HEK293 (cell line): ENCODE data around the gene PRKAB1.

Experiments used
- CTCF ChIA-PET: fragments of 350-600 bp; formaldehyde crosslinking; extraction: SDS; loops from one replicate; lab custom pipeline; 2021; ENCODE audit warnings: antibody characterized with exemption; lab: Yijun Ruan, JAX
- POLR2A ChIA-PET: fragments of 300-600 bp; formaldehyde crosslinking; extraction: SDS; loops from one replicate; lab custom pipeline; 2020; ENCODE audit warnings: antibody characterized with exemption, inconsistent platforms; lab: Yijun Ruan, JAX
- H3K27ac ChIP-seq: fragments of 200-500 bp; sonication (Bioruptor generic); 2 replicates; pipeline ENCODE4 v1.5.1; 2014; ENCODE audit warnings: low read depth, low read length, control low read depth, inconsistent platforms; ENCODE audit errors: extremely low read depth
- H3K36me3 ChIP-seq, 2 experiments: fragments of 200-500 bp in 1 of 2; sonication (Bioruptor generic) in 1 of 2; 1 replicate in 1 of 2; 2 replicates in 1 of 2; pipeline ENCODE4 v1.5.1; 2014 to 2017; ENCODE audit warnings: inconsistent platforms in 2 of 2, low read length in 2 of 2; ENCODE audit not compliant: control insufficient read depth in 2 of 2, insufficient read depth in 1 of 2
- H3K4me1 ChIP-seq: fragments of 200-500 bp; sonication (Bioruptor generic); 2 replicates; pipeline ENCODE4 v1.5.1; 2014; ENCODE audit warnings: mild to moderate bottlenecking, low read length, inconsistent platforms; ENCODE audit not compliant: control insufficient read depth, insufficient read depth
- H3K4me3 ChIP-seq: 2 replicates; pipeline ENCODE4 v1.5.1; 2011; ENCODE audit warnings: low read depth, mild to moderate bottlenecking, control low read depth, low read length, moderate library complexity
- H3K9me3 ChIP-seq: fragments of 200-500 bp; sonication (Bioruptor generic); 2 replicates; pipeline ENCODE4 v1.5.1; 2014; ENCODE audit warnings: low read depth, low read length, inconsistent platforms; ENCODE audit not compliant: control insufficient read depth, insufficient read depth
- GLI2 ChIP-seq: fragments of 450-650 bp; formaldehyde crosslinking; IDR thresholded peaks from 2 replicates; pipeline ENCODE4; 2017; ENCODE audit warnings: missing biosample characterization, missing genetic modification characterization, low read depth, borderline replicate concordance
- INSM2 ChIP-seq: fragments of 450-650 bp; formaldehyde crosslinking; IDR thresholded peaks from 2 replicates; pipeline ENCODE4 v1.5.1; 2016; ENCODE audit warnings: missing biosample characterization, missing genetic modification characterization
- RBAK ChIP-seq: fragments of 450-650 bp; formaldehyde crosslinking; IDR thresholded peaks from 2 replicates; pipeline ENCODE4 v1.5.1; 2016; ENCODE audit warnings: missing biosample characterization, missing genetic modification characterization
- ZBTB10 ChIP-seq: fragments of 450-650 bp; formaldehyde crosslinking; IDR thresholded peaks from 2 replicates; pipeline ENCODE4 v1.5.1; 2016; ENCODE audit warnings: missing biosample characterization, missing genetic modification characterization
- ZIC2 ChIP-seq: fragments of 450-650 bp; formaldehyde crosslinking; IDR thresholded peaks from 2 replicates; pipeline ENCODE4 v1.5.1; 2016; ENCODE audit warnings: missing biosample characterization, missing genetic modification characterization
- ZNF26 ChIP-seq: fragments of 450-650 bp; formaldehyde crosslinking; IDR thresholded peaks from 2 replicates; pipeline ENCODE4 v1.5.1; 2016; ENCODE audit warnings: missing biosample characterization, missing genetic modification characterization
- ZNF274 ChIP-seq, 2 experiments: fragments of 200-500 bp in 1 of 2; fragments of 450-650 bp in 1 of 2; sonication (Bioruptor generic) in 1 of 2; formaldehyde crosslinking in 1 of 2; IDR thresholded peaks; 2 replicates each; pipeline versions ENCODE4 v1.5.1 to v1.6.1; 2014 to 2016; ENCODE audit warnings: borderline replicate concordance in 1 of 2, inconsistent platforms in 1 of 2, low read length in 1 of 2, missing biosample characterization in 1 of 2, missing genetic modification characterization in 1 of 2
- ZNF404 ChIP-seq: fragments of 450-650 bp; formaldehyde crosslinking; IDR thresholded peaks from 2 replicates; pipeline ENCODE4 v1.5.1; 2017; ENCODE audit warnings: missing biosample characterization, missing genetic modification characterization
- ZNF426 ChIP-seq: fragments of 450-650 bp; formaldehyde crosslinking; IDR thresholded peaks from 2 replicates; pipeline ENCODE4 v1.5.1; 2017; ENCODE audit warnings: missing biosample characterization, missing genetic modification characterization, mild to moderate bottlenecking, inconsistent platforms, moderate library complexity
- ZNF580 ChIP-seq: fragments of 450-650 bp; formaldehyde crosslinking; IDR thresholded peaks from 2 replicates; pipeline ENCODE4 v1.5.1; 2016; ENCODE audit warnings: missing biosample characterization, missing genetic modification characterization
- ZNF585B ChIP-seq: fragments of 450-650 bp; formaldehyde crosslinking; IDR thresholded peaks from 2 replicates; pipeline ENCODE4 v1.5.1; 2016; ENCODE audit warnings: missing biosample characterization, missing genetic modification characterization
- ZNF596 ChIP-seq: fragments of 450-650 bp; IDR thresholded peaks from 2 replicates; pipeline ENCODE4 v1.5.0; 2018; ENCODE audit warnings: missing biosample characterization, mild to moderate bottlenecking, missing genetic modification characterization, moderate library complexity
- ZNF654 ChIP-seq: fragments of 450-650 bp; formaldehyde crosslinking; IDR thresholded peaks from 2 replicates; pipeline ENCODE4 v1.5.1; 2016; ENCODE audit warnings: low read depth, missing biosample characterization, missing genetic modification characterization
- ZNF658 ChIP-seq: fragments of 450-650 bp; formaldehyde crosslinking; IDR thresholded peaks from 2 replicates; pipeline ENCODE4; 2016; ENCODE audit warnings: missing biosample characterization, missing genetic modification characterization
- ZNF777 ChIP-seq: fragments of 450-650 bp; formaldehyde crosslinking; IDR thresholded peaks from 2 replicates; pipeline ENCODE4 v1.5.1; 2017; ENCODE audit warnings: missing biosample characterization, missing genetic modification characterization, borderline replicate concordance
- ZNF791 ChIP-seq: fragments of 450-650 bp; formaldehyde crosslinking; IDR thresholded peaks from 2 replicates; pipeline ENCODE4 v1.5.1; 2016; ENCODE audit warnings: missing biosample characterization, missing genetic modification characterization
- ZXDB ChIP-seq: fragments of 450-650 bp; formaldehyde crosslinking; IDR thresholded peaks from 2 replicates; pipeline ENCODE4 v1.5.1; 2016; ENCODE audit warnings: missing biosample characterization, missing genetic modification characterization

The PRKAB1 gene

GRCh38 chr12:119727600-119728443 lies 59.9 kb downstream of the PRKAB1 start:
- Histone ChIP-seq H3K4me3 (no peak overlapping the region), H3K9me3 (no peaks in the 10 kb centered on the region), H3K4me1 (no peaks in the 10 kb centered on the region), H3K27ac (no peak overlapping the region), H3K36me3 (peaks cover 20 to 37% of the 10 kb centered on the region in 2 experiments)
- POLR2A ChIA-PET, result no interaction called here
- CTCF ChIA-PET, result interaction anchor here (0.7 to 1.3 kb wide), 3 partner anchors 53 to 962 kb away, joined by 3 to 4 read pairs (median 4); no protein-coding TSS in a partner anchor
- TF ChIP-seq ZIC2 (tag by site-specific recombination), result no peak
- TF ChIP-seq ZNF596, result no peak
- no peak for TF ChIP-seq ZBTB10 (tag by site-specific recombination)
- no peak for TF ChIP-seq ZNF404 (tag by site-specific recombination)
- TF ChIP-seq ZNF26 (tag by site-specific recombination), result no peak
- no peak for TF ChIP-seq INSM2
- no peak for TF ChIP-seq ZNF777
- no peak for TF ChIP-seq ZNF585B
- TF ChIP-seq ZNF654 (tag by site-specific recombination), result no peak
- TF ChIP-seq RBAK (tag by site-specific recombination), result no peak
- TF ChIP-seq ZNF426 (tag by site-specific recombination), result no peak
- no peak for TF ChIP-seq ZNF274 (IDR thresholded peaks at IDR 0.05; ENCODE audit: low read length)
- TF ChIP-seq ZNF274 (tag by site-specific recombination; IDR thresholded peaks at IDR 0.05; ENCODE audit: borderline replicate concordance), result no peak
- TF ChIP-seq GLI2 (tag by site-specific recombination), result no peak

GRCh38 chr12:119728444-119728745 lies 60.5 kb downstream of the PRKAB1 start:
- Histone ChIP-seq H3K4me3 (no peak overlapping the region), H3K36me3 (peaks cover 23 to 42% of the 10 kb centered on the region in 2 experiments; a peak in 2 of 3 replicates), H3K27ac (no peak overlapping the region), H3K4me1 (no peaks in the 10 kb centered on the region), H3K9me3 (no peaks in the 10 kb centered on the region)
- ChIA-PET CTCF (interaction anchor here (0.7 to 1.3 kb wide), 2 partner anchors 52 to 94 kb away, joined by 3 to 4 read pairs; no protein-coding TSS in a partner anchor), POLR2A (no interaction called here)
- TF ChIP-seq ZNF791 (tag by site-specific recombination), result no peak
- no peak for TF ChIP-seq ZXDB (tag by site-specific recombination)
- no peak for TF ChIP-seq ZNF580 (tag by site-specific recombination)
- TF ChIP-seq ZNF658 (tag by site-specific recombination), result no peak
